ENCODE measurements around the gene FOXG1.

Gene FOXG1

GRCh38 chr14:28777471-28778137, 11.0 kb downstream of the FOXG1 start:
- no peak for DNase-seq

DNA sequence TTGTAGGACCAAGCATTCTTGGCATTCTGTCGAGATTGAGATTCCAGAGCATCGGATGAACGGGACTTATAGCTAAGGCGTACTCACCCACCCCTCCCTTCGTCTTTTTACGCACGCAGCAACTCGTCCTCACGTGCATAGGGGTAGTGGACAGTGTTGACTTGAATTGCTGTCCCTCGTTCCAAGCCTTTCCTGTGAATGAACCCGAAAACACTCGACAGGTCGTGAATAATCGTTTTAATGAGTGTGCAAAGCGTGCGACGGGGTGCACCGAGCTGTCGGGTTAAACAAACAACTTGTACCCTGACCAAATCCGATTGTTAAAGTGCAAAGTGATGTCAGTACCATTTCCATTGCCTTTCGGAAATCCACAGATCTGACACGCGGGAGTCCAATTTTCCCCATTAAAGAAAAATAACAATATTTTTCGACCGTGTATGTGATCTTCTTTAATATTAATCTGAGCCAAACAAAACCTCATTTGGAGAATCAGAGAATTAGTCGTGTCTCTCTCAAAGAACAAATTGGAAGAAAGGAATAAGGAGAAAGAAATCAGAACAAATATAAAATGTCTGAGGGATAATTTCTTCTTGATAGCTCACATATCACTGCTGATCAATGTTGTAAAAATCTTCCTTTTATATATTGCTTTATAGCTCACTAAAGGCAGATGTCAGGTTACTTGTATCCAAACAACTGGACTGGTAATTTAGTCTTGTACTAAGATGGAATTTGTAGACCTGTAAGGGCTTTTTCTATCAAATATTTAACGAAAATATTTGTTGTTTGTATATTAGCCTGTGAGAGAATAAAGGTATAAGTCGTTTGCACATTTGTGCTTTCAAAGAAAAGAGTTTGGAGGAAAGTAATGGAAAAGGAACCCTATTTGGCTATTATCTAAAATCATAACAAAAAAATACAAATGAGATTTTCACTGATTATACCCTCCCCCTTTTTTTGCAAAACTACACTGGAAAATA, 11.8 kb downstream of the FOXG1 start:
- no peak for DNase-seq

DNA sequence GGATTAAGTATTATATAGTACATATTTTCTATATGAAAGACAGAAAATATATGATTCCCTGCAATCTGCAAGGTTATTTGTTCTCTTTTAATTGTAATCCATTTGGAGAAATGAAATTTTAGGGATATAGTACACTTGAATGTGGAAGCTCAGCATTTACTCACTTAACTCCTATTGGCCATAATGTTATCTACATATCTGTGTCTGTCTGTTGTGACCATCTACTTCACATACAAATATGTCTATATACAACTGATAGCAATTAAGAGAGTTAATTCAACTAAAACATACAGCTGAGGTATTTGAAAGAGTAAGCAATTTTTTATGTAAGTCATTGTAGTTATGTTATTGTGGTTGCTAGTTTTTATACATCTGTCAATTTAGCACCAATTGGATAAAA, 12.9 kb downstream of the FOXG1 start:
- DNase-seq, result no peak

DNA sequence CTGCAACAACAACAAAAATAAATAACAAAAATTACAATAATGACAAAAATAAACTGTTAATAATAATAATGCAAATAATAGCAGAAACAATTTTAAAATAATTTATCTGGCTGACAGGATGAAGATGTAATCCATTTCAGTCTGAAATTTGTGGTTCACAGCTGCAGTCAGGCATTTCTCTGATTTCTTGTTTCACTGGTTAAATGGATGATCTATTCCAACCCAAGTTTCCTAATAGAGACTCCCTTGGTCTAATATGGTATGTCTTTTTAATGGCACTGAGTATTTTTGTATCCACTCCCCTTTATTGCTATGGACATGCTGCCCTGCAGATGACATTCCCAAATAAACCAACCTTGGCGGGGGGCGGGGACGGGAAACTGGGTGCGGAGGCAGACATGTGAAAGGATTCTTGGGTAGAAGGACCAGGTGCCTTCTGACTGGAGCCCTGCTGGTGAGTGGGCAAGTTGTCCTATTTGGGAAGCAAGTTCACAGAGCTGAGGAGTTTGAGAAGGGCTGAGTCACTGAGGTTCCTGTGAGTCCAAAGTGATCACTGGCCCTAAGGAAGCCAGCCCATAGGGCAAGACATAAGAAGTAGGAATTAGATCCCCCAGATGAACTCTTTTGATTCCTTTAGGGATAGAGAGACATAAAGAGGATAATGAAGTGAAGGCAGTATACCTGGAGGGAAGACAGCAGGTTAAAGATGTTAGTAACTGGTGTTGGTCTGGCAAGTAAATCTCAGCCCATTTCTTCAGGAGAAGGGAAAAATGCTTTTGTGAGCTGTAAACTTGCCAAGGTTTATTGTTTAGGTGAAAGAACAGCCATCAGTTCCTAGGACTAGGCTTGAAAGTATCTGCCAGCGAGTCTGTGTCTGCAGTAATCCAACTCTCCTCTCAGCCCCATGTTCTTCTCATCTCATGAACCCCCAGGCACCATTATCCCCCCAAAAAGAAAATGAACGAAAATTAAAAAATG, 14.5 kb downstream of the FOXG1 start:
- no peak for DNase-seq

DNA sequence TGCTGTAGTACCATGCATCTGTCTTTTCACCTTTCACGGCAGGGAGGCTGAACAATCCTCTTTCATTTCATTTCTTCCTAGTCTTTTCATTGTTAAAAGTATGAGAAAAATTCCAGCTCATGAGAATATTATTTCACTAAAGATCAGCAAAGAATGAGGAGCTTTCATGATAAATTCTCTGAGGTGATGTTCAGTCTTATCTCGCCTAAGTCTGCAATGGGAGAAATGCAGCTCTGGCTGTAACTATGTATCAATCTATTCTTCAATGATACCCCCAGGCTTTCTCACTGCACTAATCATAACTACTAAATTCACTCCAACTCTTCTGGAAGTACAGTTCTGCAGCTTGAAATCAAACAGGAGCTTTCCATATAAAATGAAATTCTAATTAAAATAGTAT, 15.7 kb downstream of the FOXG1 start:
- no peak for DNase-seq

DNA sequence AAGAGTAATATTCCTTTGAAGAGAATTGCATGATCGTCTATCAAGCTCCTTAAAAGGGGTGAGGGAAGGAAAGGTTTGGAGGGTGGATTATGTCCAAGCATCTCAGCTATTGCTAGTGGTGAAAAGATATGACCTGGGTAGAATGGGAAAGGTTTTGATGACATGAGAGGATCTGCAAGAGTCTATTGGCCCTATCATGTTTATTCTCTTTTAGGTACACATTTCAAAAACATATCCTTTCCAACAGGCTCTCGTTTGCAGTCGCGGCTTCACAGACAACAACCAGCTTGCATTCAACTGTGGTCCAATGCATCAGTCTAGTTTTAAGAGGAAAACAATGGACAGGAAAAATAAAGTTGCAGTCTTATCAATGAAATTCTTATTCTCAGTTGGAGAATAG, 17.1 kb downstream of the FOXG1 start:
- no peak for DNase-seq

DNA sequence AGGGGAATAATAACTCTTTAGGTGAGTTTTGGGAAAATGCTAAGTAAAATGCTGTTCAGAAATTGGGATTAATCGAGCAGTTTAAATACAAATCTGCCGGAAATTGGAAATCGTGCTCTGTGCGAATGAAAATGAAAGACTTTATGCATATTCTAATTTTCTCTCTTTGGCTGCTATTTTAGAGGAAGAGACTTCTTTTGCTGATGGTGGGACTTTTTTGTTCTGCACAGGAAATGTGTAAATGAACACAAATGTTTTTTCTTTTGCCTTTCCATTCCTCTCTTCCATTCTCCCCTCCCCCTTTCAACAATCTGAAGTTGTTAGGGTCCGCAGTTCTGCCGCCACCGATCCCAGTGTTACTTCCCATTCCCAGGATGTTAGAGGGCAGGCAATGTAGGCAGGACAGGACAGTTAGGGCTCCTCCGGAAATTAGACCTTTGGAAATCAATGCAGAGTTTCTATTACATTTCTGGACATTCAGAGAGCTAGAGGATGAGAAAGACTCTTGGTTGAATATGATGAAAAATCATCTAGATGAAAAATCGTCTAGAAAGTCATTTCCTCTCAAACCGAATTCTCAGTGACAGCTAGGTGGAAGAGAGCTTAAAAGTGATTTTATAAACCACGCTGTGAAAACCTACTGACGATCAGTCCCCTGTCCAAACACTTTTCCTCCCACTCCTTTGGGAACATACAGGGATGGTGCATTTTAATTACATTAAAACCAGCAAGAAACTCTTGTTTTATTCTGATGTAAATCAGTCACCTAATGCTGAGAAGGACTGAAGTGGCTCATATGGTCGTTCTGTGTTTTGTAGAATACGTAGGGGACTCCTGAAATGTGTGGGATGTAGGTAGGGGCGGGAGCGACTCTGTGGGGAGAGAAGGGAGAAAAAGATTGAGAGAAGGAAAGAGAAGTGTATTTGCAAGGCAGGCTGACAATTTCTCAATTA, 17.8 kb downstream of the FOXG1 start:
- DNase-seq, result no peak

GRCh38 chr14:28785096-28785952, 18.7 kb downstream of the FOXG1 start:
- no peak for DNase-seq

- no peak for DNase-seq
Measured at GRCh38 chr14:28807518-28807917, 40.9 kb downstream of the FOXG1 start.

DNA sequence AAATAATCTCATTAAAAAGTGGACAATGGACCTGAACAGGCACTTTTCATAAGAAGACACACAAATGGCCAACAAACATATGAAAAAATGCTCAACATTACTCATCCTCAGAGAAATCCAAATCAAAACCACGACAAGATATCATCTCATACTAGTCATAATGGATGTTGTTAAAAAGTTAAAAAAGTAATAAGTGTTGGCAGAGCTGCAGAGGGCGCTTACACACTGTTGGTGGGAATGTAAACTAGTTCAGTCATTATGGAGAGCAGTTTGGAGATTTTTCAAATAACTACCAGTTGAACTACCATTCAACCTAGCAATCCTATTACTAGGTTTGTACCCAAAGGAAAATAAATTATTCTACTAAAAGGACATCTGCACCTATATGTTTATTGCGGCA, 47.2 kb downstream of the FOXG1 start:
- no peak for DNase-seq

Measured in activated CD8-positive, alpha-beta memory T cell treated with anti-CD3 and anti-CD28 coated beads for 24 hours (primary cell).